Testis (tissue), 3 donors: ENCODE measurements around the gene FBXW8. TPM values are rescaled to one million over a fixed set of nuclear protein-coding genes. Genes with fewer than 3 reads are reported as not detected.

Source experiments
- DNase-seq: peaks from one replicate; pipeline ENCODE4 v3.0.0-alpha.2; 2019
- H3K27ac ChIP-seq, 2 donors: fragments of 200-600 bp; sonication (generic); one replicate each; pipeline ENCODE4 v1.5.1; 2019
- H3K27me3 ChIP-seq: fragments of 200-600 bp; sonication (generic); one replicate; pipeline ENCODE4 v1.5.1; 2019
- H3K36me3 ChIP-seq: fragments of 200-600 bp; sonication (generic); one replicate; pipeline ENCODE4 v1.5.1; 2017; ENCODE audit warnings: low read depth; ENCODE audit errors: missing control alignments
- H3K4me1 ChIP-seq: fragments of 200-600 bp; sonication (generic); one replicate; pipeline ENCODE4 v1.5.1; 2019
- H3K4me3 ChIP-seq, 2 donors: fragments of 200-600 bp; sonication (generic); one replicate each; pipeline ENCODE4 v1.5.1; 2017 to 2019
- H3K9me3 ChIP-seq: fragments of 200-600 bp; sonication (generic); one replicate; pipeline ENCODE4 v1.5.1; 2017
- POLR2A ChIP-seq: fragments of 450-650 bp; IDR thresholded peaks from one replicate; pipeline ENCODE4 v1.6.1; 2017; ENCODE audit warnings: antibody characterized with exemption, mild to moderate bottlenecking, moderate library complexity
- WGBS, 2 donors: methylation state at CpG; one replicate each; pipeline ENCODE4 v1.1.5; 2018; 5-methylcytosine and 5-hydroxymethylcytosine counted together
- intact Hi-C: fragments of 100-400 bp; cut with DNase I; formaldehyde crosslinking; loops from one replicate; pipeline ENCODE4 v1.15.1; 2023; ENCODE audit warnings: low total_unique reads
- polyA plus RNA-seq: library from polyadenylated mRNA; stranded (reverse); fragments of 350-450 nt; fragmentation: Illumina TruSeq; extraction: RNeasy Lipid Tissue Mini Kit (QIAGEN cat#74804); gene quantifications from one replicate; pipeline ENCODE4 v1.2.3, GENCODE V29; 2014; ENCODE audit warnings: low read depth, low replicate concordance; ENCODE audit not compliant: insufficient read depth
- total RNA-seq, 2 donors: library from RNA; depleted of rRNA; stranded (reverse); fragments of >200 nt; gene quantifications; one replicate each; pipeline ENCODE4 v1.2.3, GENCODE V29; 2016
- TF ChIP-seq, protein P1 (sequence below), 3 experiments: fragments of 450-650 bp in 2 of 3; fragments of 200-600 bp in 1 of 3; sonication (generic) in 1 of 3; IDR thresholded peaks; one replicate each; pipeline ENCODE4 v1.5.1; 2016 to 2019; ENCODE audit warnings: antibody characterized with exemption in 3 of 3, mild to moderate bottlenecking in 2 of 3, moderate library complexity in 1 of 3

FBXW8 gene
- total and polyA plus RNA-seq, 3 donors from 2014 or later, result 11.1 to 32.8 (median 31.0) TPM

DNA sequence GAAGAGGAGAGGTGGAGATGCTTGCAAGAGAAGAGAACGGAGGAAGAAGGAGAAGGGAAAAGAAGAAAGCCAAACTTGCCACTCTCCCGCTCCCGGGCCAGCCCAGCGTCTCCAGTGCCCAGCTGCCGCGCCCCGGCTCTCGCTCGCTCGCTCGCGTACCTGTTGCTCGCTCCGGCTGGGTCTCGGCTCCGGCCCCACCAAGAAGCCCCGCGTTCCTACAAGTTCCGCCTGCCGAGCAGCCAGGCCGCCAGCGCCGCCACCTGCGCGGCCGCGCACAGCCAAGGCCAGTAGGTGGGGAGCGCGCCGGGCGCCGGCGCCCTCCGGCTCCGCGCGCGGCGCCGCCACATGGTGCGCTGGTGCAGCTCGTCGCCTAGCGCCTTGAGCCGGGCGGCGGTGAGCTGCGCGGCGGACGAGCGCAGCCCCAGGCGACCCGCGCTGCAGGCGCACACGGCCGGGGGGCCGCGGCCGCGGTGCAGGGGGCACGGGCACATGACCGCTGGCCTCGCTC is 29.9 kb upstream of the FBXW8 start:
- intact Hi-C loops, result loop anchor here (10.0 kb wide), 1 partner anchor 146 kb away; the partner anchor contains the start of genes RNFT2 and SPRING1
- TF ChIP-seq, protein P1, sequence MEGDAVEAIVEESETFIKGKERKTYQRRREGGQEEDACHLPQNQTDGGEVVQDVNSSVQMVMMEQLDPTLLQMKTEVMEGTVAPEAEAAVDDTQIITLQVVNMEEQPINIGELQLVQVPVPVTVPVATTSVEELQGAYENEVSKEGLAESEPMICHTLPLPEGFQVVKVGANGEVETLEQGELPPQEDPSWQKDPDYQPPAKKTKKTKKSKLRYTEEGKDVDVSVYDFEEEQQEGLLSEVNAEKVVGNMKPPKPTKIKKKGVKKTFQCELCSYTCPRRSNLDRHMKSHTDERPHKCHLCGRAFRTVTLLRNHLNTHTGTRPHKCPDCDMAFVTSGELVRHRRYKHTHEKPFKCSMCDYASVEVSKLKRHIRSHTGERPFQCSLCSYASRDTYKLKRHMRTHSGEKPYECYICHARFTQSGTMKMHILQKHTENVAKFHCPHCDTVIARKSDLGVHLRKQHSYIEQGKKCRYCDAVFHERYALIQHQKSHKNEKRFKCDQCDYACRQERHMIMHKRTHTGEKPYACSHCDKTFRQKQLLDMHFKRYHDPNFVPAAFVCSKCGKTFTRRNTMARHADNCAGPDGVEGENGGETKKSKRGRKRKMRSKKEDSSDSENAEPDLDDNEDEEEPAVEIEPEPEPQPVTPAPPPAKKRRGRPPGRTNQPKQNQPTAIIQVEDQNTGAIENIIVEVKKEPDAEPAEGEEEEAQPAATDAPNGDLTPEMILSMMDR (IDR thresholded peaks at IDR 0.05), result no peak
- no peak for TF ChIP-seq POLR2A
- Histone ChIP-seq H3K27ac (no peak overlapping the region), H3K4me3 (peak overlapping the region; percentile 18 to 45), H3K4me1 (peaks cover 17% of the 10 kb centered on the region), H3K36me3 (no peaks in the 10 kb centered on the region), H3K27me3 (no peaks in the 10 kb centered on the region), H3K9me3 (no peaks in the 10 kb centered on the region)
- DNase-seq, result peak; percentile 57
- WGBS, 2 donors, result 0% methylated on average over 5 to 43 of the region's 65 CpGs

DNA sequence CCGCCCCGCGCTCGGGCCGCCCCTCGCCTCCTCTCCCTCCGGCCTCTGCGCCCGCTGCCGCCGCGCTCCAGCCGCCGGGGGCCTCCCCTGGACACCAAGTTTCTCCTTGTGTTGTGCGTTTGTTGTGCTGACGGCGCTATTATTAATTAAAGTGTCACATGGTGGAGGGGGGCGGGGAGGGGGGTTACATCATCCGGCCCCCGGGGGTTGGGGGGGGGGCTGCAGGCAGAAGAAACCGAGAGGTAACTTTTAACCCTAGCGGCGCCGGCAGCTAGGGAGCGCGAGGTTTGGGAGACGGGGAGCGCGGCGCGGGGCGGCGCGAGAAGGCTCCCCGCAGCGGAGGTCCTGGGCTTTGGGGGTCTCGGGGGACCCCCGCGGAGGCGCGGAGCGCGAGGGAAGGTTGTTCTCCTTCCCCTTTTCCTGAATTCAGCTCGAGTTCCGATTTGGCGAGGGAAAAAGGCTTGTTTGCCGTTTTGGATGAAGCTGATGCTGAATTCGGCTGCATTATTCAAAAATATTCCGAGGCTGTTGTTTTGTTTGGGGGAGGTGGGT is 29.3 kb upstream of the FBXW8 start, which contains the start of gene HRK:
TSS of gene HRK (minus strand) at position 117 of the 552 bp plus-strand sequence. CDS start 134 bp downstream, outside the sequence.
- H3K27me3 ChIP-seq, result no peaks in the 10 kb centered on the region
- peak within 1 kb of the TSS; percentile 18 to 45 for H3K4me3 ChIP-seq
- DNase-seq, result peak; percentile 48
- H3K4me1 ChIP-seq, result peaks cover 14% of the 10 kb centered on the region
- no peak within 1 kb of the TSS for H3K27ac ChIP-seq
- TF ChIP-seq, protein P1 (IDR thresholded peaks at IDR 0.05), result no peak
- TF ChIP-seq POLR2A, result no peak
- no peaks in the 10 kb centered on the region for H3K9me3 ChIP-seq
- no peaks in the 10 kb centered on the region for H3K36me3 ChIP-seq
- 0 to 1% methylated on average over 23 to 38 of the region's 49 CpGs for WGBS, 2 donors
- intact Hi-C loops, result loop anchor here (10.0 kb wide), 1 partner anchor 147 kb away; the partner anchor contains the start of genes RNFT2 and SPRING1

GRCh38 chr12:116881877-116882507 is 28.8 kb upstream of the FBXW8 start:
- Histone ChIP-seq H3K4me1 (peaks cover 9% of the 10 kb centered on the region), H3K9me3 (no peaks in the 10 kb centered on the region), H3K36me3 (no peaks in the 10 kb centered on the region), H3K27ac (no peak overlapping the region), H3K27me3 (no peaks in the 10 kb centered on the region), H3K4me3 (peak overlapping the region in 1 of 2 donors; percentile 45)
- 2 to 4% methylated on average over 27 to 29 of the region's 29 CpGs for WGBS, 2 donors
- DNase-seq, result no peak
- TF ChIP-seq, protein P1 (IDR thresholded peaks at IDR 0.05), result no peak
- TF ChIP-seq POLR2A, result no peak
- intact Hi-C loops, result loop anchor here (10.0 kb wide), 1 partner anchor 147 kb away; the partner anchor contains the start of genes RNFT2 and SPRING1

- no peak for DNase-seq
- peaks cover 9% of the 10 kb centered on the region for H3K4me1 ChIP-seq
- H3K36me3 ChIP-seq, result no peaks in the 10 kb centered on the region
- H3K9me3 ChIP-seq, result no peaks in the 10 kb centered on the region
- intact Hi-C loops, result loop anchor here (10.0 kb wide), 1 partner anchor 148 kb away; the partner anchor contains the start of genes RNFT2 and SPRING1
- no peaks in the 10 kb centered on the region for H3K27me3 ChIP-seq
- no peak for TF ChIP-seq POLR2A
- TF ChIP-seq, protein P1 (IDR thresholded peaks at IDR 0.05), result no peak
- no peak overlapping the region for H3K4me3 ChIP-seq
- 28 to 30% methylated on average over 6 of the region's 6 CpGs for WGBS, 2 donors
- no peak overlapping the region for H3K27ac ChIP-seq
These were observed 28.0 kb upstream of the FBXW8 start for GRCh38 chr12:116882742-116883141.
